ENCODE results near the gene GPSM3.
A peak's percentile ranks its signal among the peaks of the same experiment; 100 is the strongest.
"Not testable (repeated sequence)": the region's sequence is repeated elsewhere in the genome, so short reads cannot be mapped to it uniquely, and the experiment has no call there.

The GPSM3 gene

GRCh38 chr6:32200711-32201475 is 8.4 kb upstream of the GPSM3 start:
- no peak for DNase-seq

DNA sequence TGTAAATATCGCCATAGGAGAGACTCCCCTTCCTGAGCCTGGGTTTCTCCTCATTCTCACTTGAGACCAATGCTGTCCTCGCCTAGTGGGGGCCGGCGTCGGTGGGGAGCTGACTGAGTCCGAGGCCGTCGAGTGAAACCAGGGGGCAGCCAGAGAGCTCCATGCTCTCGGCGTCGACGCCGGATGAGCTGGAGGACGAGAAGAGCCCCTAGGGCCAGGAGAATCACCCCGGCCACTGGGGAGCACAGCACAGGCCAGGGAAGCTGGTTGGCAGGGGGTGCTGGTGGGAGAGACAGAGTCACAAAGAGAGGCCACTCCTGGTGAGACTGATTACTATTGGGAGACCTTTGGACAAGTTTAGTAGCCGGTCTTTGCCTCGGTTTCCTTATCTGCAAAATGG is 6.4 kb upstream of the GPSM3 start:
- no peak for DNase-seq

- no peak for DNase-seq
These were observed 5.9 kb upstream of the GPSM3 start for GRCh38 chr6:32198345-32198696.

DNA sequence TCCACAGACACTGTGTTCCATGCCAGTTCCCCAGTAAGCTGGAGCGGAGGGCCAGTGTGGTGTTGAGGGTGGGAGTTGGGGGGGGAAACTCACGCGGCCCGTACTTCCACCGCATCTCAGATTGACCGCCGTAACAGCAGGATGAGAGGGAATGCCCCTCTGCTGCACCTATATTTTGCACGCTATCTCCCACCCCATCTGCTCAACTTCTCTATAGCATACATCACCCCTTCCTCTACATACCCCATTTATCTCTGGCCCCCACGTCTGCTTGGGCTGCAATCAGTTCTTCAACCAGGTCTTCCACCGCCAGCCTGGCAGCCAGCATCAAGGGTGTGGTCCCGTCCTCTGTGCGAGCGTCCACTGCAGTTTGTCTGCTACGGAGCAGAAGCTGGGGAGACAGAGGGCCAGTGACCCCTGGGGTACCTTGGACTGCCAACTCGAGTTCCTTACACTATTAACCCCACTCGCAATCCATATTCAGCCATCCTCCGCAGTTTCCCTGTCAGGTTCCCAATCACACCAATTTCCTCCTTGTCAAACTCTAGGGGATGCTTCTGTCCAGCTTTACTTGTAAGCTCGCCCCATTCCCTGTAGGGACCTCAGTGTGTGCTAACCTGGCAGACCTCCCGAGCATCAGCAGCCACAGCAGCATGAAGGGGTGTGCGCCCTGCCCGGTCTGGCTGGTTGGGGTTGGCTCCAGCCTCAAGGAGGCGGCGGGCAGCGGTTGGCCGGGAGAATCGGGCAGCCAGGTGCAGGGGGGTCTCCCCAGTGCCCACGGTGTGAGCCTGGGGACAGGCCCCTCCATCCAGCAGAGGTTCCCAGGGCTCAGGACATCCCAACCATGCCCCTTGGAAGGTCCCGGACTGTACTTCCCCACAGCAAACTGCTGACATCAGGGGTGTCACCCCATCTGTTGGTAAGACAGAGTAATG is 4.5 kb upstream of the GPSM3 start:
- DNase-seq, result no peak

- DNase-seq, result peak; percentile 30 to 41
These were observed 3.6 kb upstream of the GPSM3 start for GRCh38 chr6:32195902-32196681.

- DNase-seq, result peak; percentile 99
These were observed 3.1 kb upstream of the GPSM3 start for GRCh38 chr6:32195652-32195901.

DNA sequence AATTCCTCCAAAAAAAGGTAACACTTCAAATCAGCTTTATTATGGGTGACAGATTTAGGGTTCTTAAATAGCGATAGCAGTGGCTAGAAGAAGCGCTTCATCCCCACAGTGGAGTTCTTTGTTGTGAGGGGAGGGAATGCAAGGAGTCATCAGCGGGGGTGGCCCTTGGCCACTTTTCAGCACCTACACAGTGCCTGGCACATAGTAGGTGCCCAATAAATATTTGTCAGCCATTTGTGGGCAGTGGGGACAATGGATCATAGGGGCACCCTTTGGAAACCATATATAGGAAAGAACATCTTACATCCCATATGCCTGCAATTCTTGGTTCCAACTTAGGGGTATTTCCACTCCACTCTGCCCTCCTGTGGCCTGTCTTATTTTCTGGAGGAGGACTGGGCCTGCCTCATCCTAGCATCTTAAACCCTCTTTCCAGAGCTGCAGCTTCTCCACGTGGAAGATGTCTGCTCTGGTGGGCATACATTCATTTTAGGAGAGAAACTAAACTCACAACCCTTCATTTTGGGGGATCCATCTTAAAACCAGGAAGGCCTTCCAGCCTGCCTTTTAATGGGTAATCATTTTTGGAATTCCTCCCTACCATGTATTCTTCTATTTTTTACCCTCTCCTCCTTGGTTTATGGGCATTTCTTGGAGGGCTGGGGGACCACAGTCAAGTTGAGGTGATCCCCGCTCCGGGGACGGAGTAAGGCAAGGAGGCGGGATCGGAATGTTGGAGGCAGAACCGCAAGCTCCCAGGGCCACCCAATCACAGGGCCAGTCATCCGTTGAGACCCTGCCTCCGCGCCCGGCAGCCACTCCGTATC is 2.6 kb upstream of the GPSM3 start:
- peak; percentile 66 to 86 for DNase-seq

- no peak for DNase-seq
These were observed 1.9 kb upstream of the GPSM3 start for GRCh38 chr6:32194388-32194787.

- not testable (repeated sequence) for DNase-seq
These were observed 653 bp upstream of the GPSM3 start for GRCh38 chr6:32193096-32193495.

DNA sequence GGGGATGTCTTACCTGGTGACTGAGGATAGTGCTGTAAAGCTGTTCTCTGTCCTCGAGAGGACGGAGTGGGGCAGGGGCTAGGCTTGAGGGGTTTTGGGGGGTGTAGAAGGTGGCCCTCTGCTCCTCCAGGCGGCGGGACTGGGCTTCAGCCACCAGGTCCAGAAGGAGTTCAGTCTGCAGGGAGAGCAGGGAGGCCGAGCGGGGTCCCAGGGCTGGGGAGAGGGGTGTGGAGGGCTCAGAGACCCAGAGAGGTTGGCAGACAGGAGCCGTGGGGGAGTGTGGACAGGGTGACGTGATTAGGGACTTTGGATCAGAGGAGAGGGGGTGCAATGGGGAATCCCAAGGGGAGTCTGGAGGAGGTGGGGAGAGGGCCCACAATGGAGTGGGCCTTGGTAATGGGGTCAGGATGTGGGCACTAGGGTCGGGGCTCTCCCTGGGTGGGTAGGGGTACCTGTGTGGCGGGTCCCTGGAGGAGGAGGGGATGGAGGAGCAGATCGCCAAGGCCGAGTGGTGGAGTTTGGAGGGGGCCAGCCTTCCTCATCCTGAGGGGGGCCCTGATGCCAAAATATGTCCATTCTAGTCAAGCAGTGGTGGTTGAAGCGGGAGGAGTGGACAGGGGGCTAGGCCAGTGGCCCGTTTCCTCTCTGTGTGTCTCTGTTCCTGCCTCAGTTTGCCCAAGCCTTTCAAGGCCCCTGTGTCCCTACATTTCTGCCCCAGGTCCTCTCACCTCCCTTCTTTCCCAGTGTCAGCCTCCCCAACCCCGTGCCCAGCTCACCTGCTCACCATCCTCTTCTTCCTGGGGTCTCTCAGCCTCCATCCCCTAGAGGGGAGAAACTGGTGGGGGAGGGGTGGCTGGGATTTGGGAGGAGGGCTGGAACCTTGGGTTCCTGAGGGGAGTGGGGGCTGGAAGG is 491 bp downstream of the GPSM3 start:
- no peak for DNase-seq

- DNase-seq, result no peak
These were observed 1.3 kb downstream of the GPSM3 start for GRCh38 chr6:32190911-32191677.

GRCh38 chr6:32190054-32190851 is 2.2 kb downstream of the GPSM3 start, which contains the start of gene PBX2:
Gene PBX2, minus strand, starts transcription at chr6:32190202. Its CDS starts 287 bp downstream, at chr6:32189915.
- peak; percentile 95 to 96 for DNase-seq

- DNase-seq, result no peak
These were observed 2.7 kb downstream of the GPSM3 start for GRCh38 chr6:32189742-32190053.

DNA sequence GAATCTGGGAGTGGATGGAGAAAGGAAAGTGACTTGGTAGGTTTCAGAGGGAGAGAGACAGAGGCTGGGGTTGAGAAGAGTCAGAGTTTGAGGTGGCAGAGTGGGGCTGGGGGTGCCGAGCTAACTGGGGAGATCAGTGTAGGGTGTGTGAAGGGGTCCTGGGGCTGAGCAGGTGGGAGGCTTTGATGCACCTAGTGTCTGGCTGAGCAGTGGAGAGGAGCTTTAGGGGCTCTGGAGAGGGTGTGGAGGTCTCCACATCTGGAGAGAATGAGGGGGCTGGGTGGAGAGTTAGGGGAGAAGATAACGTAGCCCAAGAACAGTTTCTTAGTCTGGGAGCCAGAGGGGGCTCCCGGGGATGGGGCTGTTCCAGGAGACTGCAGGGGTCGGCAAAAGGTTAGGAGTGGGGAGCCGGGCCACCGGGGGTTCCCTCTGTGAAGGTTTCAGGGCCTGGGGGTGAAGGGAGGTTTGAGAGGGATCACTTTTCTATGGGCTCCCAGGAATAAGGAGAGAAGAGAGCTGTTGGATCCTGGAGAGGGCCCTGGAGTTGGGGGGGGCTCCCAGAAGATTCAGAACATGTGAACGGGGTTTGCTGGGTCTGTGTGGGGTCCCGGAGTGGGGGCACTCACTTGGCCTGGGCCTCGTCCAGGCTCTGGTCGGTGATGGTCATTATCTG is 3.2 kb downstream of the GPSM3 start:
- DNase-seq, result no peak

- DNase-seq, result no peak
These were observed 3.9 kb downstream of the GPSM3 start for GRCh38 chr6:32188381-32189068.

GRCh38 chr6:32187725-32188380 is 4.6 kb downstream of the GPSM3 start:
- not testable (repeated sequence) for DNase-seq

DNA sequence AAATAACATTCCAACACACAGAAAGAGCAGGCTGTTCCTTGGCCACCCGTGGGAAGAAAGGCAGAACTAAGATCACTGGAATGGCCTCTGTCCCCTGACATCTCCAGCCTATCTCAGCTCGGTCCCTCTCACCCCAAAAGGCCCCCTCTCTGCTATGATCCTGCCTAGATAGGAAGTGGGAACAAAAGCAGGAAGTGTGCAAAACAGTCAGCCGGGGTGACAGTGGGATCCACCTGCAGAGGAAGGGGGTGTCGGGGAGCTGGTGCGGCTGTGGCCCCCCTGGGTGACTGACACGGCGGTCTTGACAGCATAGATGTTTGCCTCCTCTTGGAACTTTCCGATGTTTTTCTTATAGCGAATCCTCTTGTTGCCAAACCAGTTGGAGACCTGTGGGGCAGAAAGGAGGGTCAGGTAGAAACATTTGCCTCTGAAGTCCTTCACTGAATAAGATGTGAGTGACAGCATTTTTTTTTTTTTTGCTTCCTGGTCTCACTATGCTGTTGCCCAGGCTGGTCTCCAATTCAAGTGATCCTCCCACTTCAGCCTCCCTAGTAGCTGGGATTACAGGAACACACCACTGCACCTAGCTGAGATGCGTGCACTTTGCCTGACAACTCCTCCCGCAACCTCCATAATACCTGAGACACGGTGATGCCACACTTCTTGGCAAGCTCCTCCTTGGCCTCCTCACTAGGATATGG is 5.3 kb downstream of the GPSM3 start:
- peak; percentile 37 to 39 for DNase-seq
